CD4-positive, alpha-beta T cell treated with Interleukin-12 subunit alpha and Interleukin-12 subunit beta, for 1 hour (primary cell): ENCODE measurements around the gene CPSF3.
"Not testable (repeated sequence)": the region's sequence is repeated elsewhere in the genome, so short reads cannot be mapped to it uniquely, and the experiment has no call there.

Source experiments
- DNase-seq: peaks from one replicate; pipeline ENCODE4 v3.0.0-alpha.2; 2020

The CPSF3 gene

DNA sequence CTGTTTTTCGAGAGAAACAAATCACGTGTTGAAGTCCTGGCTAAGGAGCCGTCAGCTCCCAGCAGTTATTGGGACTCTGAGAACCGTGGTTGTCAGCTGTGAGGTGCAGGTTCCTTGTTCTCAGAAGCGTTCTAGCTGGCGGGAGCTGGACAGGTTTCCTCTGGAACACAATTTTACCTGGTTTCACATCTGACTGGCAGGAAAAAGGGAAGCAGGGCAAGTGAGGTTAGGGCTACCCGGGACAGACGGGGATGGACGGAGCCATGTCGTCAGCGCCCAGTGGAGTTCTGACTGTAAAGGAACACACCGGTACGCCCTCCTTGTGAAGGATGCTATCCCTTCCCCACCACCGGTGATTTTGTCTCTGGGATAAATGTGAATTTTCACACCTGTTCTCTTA is 26.3 kb upstream of the CPSF3 start:
- DNase-seq = no peak

DNA sequence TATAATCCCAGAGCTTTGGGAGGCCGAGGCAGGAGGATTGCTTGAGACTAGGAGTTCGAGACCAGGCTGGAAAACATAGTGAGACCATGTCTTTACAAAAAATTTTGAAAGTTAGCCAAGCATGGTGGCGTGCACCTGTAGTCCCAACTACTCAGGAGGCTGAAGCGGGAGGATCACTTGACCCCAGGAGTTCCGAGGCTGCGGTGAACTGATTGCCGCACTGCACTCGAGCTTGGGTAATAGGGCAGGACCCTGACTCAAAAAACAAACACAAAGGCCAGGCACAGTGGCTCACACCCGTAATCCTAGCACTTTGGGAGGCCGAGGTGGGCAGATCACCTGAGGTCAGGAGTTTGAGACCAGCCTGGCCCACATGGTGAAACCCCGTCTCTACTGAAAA is 25.2 kb upstream of the CPSF3 start:
- DNase-seq = not testable (repeated sequence)

DNA sequence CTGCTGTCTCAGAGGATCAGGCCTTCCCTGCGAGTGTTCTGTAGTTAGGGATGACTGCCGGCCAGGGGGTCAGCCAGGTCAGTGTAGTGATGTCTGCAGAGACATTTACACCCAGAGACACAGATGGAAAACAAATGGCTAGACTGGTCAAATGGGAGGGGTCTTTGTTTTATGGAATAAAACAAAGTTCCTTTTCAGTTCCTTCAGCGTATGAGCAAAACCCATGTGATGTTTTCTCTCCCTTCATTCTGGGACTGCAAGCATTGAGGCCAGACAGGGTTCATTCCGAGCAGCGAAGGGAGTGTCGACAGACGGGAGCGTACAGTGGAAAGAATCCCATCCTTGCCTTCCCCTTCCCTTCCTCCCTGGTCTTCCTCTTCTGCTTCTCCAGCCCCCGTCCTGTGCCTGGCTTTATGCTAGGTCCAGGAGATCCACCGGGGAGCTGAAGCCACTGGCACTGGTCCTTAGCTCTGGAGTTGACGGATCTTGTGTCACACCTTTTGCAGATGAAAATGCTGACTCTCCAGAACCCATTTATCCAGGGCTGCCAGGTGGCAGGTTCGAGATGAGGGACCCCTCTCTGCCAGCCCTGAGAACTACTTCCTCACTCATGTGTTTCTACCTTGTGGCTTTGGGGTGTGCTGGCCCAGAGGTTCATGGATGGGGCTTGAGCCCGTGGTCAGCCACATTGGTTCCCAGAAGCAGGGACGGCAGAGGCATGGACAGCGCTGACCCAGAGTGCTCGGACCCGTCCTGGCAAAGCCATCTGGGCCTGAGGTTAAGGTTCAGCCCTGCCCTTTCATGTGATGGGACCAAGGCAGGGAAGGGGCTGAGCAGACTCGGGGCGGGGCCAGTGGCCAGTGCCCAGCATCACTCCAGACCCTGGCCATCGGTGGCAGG is 24.3 kb upstream of the CPSF3 start:
- no peak for DNase-seq

DNA sequence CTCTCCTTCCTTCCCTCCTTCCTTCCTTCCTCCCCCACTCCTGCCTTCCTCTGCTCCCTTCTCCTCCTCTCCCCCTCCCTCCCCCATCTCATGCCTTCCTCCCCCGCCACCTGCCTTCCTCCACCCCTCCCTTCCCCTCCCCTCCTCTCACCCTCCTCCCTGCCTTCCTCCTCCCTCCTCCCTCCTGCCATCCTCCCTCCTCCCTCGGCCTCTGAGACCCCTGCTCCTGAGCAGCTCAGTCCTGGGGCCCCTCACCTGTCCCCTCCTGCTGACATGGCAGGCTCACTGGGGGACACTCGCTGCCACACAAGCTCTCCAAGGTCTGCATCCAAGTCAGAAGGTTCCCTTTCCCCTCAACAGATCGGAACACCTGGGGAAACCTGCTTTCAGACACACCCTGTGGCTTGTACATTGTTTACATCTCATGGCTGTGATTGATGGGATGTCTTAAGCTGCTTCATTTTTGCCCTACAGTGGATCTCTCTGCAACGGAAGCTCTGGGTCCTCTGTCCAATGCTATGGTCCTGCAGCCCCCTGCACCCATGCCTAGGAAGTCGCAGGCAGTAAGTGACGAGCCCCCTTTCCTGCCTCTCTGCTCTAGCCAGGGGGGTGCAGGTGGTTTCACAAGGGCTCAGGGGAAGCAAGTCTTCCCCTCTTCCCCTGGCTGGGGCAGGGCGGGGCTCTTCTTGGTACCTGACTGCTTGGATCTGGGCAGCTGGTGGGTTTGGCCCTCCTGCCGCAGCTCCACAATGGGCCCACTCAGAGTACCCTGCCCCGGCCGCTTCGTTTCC is 23.0 kb upstream of the CPSF3 start:
- DNase-seq = no peak

DNA sequence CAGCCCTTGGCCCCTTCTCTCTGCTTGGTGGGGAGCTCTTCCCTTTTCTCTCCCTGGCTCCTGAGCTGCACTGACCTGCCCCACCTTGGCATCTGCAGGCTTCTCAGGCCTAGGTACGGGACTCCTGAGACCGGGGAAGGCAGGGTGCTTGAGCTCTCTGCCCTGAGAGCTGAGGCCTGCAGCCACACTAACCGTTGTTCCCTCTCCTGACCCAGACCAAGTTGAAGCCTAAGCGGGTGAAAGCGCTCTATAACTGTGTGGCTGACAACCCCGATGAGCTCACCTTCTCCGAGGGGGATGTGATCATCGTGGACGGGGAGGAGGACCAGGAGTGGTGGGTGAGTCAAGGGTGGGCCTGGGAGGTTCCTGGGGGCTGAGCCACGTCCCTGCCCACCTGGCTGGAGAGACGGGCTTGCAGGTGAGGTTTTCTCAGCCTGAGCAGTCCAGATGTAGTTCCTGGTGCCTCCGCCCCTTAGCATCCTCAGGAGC is 22.4 kb upstream of the CPSF3 start:
- no peak for DNase-seq

DNA sequence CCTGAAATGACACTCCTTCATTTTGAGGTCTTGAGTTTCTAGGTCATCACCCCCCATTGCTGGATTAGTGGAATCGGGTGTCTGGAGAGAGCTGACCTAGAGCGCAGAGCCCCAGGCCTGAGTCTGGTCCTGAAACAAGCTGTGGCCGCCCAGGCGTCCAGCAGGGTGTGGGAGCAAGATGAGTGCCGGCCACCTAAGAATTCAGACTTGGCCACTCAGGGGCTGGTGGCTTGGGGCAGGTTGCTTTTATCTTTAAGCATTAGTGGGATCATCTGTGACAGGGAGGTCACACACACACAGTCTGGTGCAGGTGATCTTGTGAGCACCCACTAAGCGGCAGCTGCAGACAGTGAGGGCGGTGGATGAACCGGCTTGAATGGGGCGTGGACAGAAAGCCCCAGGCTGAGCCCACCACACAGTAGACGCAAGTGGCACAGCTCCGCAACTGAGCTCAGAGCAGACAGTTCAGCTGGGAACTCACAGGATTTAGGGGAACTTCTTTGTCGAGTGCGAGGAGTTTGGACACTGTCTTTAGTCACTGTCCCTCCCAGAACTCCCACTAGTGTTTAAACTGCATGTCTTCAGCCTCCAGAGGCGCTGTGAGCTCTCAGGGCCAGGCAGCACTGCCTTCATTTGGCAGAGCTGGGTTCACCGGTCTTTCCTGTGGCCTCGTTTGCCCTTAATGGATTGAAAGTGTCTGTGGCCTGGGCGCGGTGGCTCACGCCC is 21.6 kb upstream of the CPSF3 start:
- no peak for DNase-seq

DNA sequence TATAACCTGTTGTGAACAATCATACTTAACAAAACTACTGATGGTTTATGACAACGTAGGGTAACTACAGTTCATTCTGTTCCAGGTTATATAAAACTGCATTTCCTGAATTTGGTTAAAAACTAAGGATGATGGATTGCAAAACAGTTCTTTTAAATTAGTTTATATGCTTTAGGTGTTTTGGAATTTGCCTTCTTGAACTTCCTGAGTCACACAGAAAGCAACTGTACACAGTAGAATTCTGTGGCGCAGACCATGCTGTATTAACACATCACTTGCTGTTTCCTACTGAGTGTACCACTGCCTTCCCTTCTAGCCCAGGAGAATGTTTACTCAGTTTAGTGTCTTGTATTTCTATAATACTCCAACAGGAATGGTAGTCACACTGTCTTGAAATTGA is 19.5 kb upstream of the CPSF3 start:
- no peak for DNase-seq

DNA sequence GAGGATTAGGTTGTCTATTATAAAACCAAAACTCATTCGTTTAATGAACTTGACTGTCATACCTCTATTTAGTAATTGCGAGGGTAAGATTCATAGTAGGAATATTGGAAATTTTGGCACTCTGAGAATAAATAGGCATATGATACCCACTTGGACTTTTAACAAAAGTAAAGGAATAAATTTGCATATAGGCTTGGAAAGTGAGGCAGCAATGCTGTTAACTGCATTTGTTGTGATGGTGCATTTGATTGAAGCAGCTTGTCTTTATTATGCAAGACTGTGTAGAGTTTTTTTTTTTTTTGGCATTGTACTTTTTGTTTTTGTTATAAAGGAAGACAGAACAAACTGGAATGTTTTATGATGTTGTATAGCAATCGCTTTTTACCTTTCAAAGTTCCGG is 19.0 kb upstream of the CPSF3 start:
- DNase-seq = no peak

DNA sequence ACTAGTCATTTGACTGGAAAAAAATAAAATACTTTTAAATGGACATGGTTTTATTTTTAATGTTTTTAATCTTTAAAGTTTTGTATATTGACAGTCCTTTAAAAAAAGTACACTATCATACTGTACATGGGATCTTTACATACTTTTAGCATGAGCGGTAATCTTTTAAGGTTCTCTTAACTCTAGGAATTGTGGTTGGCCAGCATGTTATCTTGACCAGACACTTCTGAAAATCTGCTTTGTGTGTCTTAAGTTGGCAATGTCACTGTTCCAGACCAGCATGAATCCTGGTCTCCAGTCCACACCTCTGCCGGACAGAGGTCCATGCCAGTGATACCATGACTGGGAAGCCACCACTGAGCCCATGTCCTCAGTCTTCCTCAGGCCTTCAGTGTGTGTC is 17.8 kb upstream of the CPSF3 start:
- no peak for DNase-seq

DNA sequence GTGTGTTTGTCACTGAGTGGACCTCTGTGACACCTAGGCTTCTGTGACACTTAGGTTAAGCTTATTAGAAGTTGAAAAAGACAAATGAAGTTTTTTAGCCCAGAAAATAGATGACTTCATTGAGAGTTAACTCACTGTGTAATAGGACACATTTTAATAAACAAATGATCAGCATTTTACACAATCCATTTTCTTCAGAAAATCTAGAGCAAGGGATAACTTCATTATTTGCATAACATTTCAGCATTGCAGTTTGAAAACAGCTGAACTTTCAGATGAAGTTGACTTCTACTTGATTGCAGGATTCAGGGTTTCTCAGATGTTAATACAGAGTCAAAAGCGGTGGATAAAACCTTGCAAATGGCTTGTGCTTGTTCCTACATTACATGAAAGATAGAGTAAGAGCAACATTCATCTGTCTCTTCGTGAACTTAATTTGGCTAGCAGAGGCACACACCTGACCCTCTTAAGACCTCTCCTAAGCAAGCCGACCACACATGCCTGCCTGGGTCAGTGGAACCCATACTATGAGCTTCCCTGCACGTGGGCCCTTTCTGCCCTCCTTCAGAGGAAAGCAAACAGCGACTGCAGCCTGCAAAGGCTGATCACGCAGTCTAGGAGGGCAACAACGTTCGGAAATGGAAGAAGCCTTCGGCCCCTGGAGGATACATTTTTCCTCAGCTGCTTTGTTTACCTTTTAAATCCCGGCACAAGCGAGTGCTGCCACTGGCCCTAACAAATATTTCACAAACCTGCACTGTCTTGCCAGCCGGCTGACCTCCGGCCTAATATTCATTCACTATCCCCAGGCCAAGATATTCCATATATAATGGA is 16.7 kb upstream of the CPSF3 start:
- DNase-seq = no peak

DNA sequence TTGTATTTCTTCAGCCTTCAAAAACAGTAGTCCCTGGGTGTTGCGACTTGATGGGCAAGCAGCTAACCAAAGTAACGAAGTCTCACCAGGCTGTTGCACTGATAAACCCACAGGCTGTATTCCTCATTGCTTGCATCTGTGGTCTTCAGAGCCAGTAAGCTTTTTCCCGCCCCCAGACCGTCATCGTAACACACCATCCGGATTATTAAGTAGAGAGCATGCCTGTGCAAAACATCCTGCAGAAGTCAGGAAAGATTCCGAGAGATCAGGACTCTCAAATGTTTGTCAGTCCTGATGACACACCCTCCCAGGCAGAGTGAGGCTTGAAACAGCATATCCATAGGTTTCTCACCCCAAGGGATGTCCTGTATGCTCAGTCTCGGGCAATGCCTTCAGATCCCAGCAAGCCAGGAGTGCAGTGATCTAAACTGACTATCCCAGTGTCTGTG is 16.1 kb upstream of the CPSF3 start:
- DNase-seq = no peak

DNA sequence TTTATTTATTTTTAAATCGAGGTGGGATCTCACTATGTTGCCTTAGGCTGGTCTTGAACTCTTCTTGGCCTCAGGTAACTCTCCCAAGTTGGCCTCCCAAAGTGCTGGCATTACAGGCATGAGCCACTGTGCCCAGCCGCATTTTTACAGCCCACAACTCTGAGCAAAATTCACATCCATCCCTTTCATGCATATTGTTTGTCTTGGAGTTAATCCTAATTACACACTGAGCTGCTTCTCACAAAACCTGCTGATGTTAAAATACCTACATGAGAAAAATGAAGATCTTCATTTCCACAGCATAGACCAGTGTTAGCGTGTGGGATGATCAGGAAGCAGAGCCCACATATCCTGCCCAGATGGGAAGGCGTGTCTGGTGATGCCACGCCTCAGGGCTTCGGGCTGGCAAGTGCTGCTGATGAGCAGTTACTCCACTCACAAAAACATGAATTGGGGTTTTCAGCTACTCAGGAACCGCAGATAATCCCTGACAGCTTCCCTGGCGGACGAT is 14.8 kb upstream of the CPSF3 start:
- DNase-seq = no peak

DNA sequence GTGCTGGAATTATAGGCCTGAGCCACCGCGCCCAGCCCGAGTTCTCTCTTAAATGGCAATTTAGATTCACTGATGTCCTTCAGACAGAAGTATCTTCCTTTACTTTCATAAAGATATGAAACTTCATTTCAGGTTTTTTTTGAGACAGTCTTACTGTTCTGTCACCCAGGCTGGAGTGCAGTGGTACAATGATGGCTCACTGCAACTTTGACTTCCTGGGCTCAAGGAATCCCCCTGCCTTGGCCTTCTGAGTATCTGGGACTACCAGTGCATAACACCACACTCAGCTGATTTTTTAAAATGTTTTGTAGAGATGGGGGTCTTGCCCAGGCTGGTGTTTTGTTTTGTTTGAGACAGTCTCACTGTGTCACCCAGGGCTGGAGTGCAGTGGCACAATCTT is 13.3 kb upstream of the CPSF3 start:
- no peak for DNase-seq

DNA sequence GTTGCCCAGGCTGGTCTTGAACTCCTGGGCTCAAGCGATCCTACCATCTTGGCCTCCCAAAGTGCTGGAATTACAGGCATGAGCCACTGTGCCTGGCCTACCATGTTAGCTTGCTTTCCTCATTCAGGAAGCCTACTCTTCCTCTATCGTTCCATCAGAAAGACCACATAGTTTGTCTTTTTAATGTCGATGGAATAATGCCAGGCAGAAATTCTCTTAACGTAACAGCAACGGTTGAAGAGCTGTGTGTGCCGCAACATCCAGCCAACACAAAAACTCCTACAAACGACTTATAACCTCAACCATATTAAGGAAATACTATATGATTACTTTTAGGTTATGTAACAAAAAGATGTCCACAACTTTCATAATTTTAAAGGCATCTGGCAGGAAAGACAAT is 10.7 kb upstream of the CPSF3 start:
- no peak for DNase-seq

DNA sequence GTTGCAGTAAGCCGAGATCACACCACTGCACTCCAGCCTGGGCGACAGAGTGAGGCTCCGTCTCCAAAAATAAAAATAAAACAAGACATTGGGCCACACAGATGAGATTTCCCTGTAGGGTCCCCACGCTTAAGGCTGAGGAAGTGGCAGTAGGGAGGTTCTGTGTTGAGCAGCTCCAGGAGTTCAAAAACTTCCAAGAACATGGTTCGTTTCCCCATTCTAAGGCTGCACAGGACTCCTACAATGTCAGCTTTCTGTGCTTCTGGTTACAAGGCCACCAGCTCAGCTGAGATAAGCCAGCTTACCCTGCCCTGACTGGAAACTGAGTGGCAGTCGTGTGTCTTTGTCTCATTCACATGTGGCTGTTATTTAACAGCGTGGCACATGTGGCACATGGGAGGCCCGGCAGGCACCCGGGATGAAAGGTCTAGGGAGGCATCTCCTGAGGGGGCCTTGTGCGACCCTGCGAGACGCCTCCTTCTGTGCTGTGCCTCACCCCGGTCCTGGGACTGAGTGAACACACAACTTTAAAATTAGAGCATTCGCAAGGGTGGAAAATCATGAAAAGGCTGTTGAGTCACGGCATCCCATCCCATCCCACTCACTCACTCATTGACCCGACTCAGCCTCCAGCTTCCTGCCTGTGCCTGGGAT is 7.8 kb upstream of the CPSF3 start:
- DNase-seq = no peak

DNA sequence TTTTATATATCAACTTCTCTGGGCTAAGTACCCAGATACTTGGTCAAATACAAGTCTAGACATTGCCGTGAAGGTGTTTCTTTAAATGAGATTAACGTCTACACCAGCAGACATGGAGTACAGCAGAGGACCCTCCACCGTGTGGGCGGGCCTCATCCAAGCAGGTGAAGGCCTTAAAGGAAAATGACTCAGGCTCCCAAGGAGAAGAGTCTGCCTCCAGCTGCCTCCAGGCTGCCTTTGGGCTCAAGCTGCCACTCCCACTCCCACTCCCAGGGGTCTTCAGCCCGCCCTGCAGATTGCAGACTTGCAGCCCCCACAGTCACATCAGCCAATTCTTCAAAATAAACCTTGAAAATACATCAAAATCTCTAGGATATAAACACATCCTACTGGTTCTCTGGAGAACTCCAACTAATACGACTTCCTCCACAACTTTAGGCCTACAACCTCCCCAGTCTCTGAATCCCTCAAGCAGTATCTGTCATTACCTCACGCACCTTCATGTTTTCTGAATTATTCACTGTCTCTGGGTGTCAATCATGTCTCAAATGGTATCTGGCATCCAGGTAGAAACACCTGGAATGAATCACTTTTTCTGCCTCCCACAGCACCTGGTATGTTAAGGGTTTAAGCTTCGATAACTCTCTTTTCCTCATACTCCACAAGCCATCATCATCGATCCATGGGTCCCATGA is 7.0 kb upstream of the CPSF3 start:
- no peak for DNase-seq

DNA sequence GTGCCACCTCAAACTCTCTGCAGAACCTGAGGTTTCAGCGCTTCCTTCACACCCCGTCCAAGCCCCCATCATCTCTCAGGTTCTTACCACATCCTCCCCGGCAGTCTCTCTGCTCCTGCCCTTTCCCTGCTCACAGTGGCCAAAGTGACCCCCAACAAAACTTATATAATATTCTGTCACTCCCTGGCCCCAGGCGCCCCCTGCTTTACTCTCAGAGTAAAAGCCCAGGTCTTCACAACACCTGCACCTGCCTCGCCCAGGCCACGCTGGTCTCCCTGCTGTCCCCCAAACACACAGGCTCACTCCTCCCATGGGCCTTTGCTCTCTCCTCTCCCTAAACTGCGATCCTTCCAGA is 6.5 kb upstream of the CPSF3 start:
- DNase-seq = no peak

DNA sequence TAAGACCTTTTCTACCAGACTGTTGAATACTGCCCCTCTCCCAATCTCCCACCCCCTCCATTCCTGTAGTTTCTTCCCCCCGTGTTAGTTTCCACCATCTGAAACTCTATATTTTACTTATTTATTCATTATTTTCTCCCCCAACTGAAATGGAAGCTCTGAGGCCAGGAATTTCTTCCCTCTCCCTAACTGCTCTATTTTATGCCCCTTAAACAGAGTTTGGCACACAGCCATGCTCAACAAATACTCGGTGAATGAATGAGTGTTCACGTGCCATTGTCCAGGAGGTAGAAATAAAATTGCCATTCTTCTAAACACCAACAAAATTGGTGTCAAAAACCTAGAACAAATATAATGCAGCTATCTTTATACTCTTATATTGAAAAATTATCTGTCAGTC is 5.7 kb upstream of the CPSF3 start:
- DNase-seq = no peak

DNA sequence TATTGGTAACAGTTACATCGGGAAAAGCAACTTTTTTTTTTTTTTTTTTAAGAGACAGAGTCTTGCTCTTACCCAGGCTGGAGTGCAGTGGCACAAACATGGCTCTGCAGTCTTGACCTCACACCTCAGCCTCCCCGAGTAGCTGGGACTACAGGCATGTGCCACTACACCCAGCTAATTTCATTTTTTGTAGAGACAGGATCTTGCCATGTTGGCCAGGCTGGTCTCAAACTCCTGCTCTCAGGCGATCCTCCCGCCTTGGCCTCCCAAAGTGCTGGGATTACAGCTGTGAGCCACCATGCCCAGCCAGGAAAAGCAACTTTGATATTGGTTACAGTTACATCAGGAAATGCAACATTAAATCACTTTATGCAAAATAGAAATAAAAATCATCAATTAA is 4.7 kb upstream of the CPSF3 start:
- no peak for DNase-seq

DNA sequence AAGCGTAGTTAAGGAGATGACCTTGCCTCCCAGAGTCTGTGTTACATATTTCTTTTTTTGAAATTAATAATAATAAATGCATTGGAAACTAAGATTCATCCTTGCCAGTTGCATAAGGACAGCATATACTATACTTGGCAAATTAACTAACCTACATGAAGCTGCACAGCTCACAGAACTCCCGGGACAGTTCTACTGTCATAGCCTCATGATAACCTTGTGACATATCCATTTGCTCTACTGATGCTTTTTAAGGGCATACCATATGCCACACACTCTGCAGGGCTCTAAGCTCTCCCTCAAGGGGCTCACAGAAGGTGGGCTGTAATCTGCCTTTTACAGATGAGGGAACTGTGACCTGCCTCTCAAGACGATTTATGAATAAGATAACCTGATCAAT is 3.9 kb upstream of the CPSF3 start:
- no peak for DNase-seq

DNA sequence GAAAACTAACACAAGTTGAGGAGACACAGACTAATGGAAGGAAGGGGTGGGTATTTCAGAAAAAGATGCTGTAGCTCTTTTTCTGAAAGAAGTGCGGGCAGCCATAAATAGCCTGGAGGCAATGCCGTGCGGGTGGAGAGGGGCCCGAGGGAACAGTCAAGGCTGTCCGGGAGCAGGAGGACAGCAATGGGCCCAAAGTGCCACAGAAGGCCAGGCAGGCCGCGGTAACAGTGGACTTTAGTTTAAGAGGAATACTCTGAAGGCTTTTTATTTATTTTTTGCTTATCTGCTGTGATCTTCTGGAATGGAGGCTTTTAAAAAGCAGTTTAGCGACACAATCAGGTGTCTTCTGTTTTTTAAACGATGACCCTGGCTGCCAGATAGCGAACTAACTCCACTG is 3.0 kb upstream of the CPSF3 start:
- DNase-seq = no peak
